GM18951 (cell line): Measurements from ENCODE around the gene CD200.

Experiments used
- POLR2A ChIP-seq: IDR thresholded peaks from 4 replicates; pipeline ENCODE4 v1.6.1; 2011; ENCODE audit warnings: mild to moderate bottlenecking; ENCODE audit not compliant: insufficient read length, insufficient read depth; ENCODE audit errors: extremely low read depth
- in situ Hi-C: fragments of 300-500 bp; cut with MboI; formaldehyde crosslinking; loops from one replicate; pipeline ENCODE4 v1.12.0; 2022; ENCODE audit warnings: low sequenced_read_pairs, mixed read lengths, inconsistent platforms; ENCODE audit not compliant: unreplicated experiment

The CD200 gene

DNA sequence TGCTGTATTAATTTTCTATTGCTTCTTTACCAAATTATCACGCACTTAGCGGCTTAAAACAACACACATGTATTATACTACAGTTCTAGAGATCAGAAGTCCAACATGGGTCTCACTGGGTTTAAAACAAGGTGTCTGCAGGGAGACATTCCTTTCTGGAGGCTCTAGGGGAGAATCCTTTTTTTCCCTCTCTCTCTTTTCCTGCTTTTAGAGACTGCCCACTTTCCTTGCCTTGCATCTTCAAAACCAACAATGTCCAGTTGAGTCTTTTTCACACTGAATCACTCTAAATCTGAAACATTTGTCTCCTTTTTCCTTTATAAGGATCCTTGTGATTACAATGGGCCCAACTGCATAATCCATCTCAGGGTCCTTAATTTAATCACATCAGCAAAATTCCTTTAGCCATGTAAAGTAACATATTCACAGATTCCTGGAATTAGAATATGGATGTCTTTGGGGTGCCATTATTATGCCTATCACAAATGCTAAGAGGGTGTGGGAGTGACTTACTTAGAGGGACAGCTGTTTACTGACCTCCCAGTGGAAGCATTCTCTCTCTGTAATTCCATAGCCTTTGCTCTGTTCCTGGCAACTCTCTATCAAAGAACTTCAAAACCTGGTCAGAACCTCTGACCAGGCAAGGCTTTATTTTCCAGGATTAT lies 21.8 kb downstream of the CD200 start:
- TF ChIP-seq POLR2A = no peak
- in situ Hi-C loops = no loop called here

DNA sequence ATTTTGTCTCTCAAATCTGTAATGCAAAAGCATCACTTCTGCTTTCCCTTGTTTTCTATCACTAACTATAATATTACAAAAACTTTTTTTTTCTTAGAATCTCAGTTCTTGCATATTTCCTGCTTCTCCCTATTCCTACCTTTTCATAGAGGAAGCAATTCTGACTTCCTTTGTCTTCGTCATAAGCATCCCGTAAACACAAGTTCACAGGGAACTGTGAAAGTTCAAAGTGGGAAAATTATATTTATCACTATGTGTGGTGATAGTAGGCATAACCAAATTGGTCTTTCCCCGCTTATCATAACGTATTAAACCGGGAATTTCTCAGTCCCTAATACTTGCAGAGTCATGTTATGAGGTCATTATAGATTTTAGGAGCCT lies 22.3 kb downstream of the CD200 start:
- in situ Hi-C loops = no loop called here
- TF ChIP-seq POLR2A = no peak

DNA sequence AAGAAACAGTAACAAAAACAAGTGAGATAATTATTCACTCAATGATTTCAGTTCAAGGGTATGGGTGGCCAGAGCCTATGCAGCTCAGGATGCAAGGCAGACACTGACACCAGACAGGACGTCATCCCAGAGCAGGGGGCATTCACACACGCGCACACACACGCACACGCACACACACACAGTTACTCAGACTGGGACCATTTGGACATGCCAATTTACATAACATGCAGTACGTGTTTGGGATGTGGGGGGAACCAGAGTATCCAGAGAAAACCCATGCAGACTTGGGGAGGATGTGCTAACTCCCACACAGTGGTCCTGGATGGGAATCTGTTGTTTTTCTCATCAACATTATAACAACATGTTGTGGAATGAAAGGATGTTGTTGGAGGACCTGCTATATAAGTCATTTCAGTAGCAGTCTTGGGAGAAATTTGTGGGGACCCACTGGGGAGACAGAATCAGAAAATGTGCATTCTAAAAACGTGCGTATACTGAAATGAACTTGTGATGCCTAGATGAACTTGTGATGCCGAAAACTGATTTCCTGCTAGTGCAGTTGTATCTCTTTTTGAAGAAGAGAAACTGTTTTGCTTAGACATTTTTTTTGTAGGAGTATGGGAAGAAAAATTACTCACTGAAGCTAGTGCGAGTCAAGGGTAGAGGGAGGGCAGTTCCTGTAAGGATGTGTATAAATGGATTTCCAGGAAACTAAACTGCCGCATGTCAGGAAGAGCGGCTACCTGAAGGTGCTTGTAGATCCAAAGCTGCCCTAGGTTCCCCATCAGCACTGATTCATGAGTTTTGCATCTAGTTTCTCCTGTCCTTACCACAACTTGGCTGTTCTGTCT lies 25.2 kb downstream of the CD200 start:
- in situ Hi-C loops = no loop called here
- TF ChIP-seq POLR2A = no peak

DNA sequence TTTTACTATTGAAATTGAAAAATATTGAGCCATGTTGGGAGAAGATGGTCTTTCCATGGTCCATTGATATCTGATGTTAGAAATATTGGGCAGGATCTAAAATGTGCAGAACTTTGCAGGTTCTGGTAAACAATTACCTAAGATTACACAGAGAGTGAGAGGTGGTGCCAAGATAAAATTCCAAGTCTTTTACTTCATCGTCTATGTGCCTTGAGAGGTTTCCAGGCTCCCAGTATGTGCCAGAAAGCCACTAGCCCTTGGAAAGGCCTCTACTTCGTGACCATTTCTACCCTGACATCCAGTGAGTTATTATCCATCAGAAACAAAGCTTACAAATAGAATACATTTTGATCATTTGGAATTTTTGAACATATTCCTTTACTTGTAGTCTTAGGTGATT lies 27.6 kb downstream of the CD200 start:
- in situ Hi-C loops = no loop called here
- no peak for TF ChIP-seq POLR2A

DNA sequence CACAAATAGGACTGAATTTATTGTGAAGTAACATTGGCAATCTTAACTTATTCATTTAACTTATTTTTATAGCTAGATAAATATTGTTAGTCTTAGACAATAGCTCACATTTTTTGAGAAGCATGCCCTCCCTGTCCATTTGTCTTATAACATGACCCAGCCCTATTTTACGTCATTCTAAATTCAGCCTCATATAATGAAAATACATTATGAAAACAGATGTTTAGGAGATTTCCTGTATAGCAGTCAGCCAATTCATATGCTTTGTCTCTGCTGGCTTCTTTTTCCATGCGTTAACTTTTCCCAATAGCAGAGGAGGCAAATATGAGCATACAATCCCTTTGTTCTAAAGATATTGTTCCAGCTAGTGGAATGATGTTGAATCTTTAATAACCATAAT lies 29.3 kb downstream of the CD200 start:
- TF ChIP-seq POLR2A = no peak
- in situ Hi-C loops = no loop called here

DNA sequence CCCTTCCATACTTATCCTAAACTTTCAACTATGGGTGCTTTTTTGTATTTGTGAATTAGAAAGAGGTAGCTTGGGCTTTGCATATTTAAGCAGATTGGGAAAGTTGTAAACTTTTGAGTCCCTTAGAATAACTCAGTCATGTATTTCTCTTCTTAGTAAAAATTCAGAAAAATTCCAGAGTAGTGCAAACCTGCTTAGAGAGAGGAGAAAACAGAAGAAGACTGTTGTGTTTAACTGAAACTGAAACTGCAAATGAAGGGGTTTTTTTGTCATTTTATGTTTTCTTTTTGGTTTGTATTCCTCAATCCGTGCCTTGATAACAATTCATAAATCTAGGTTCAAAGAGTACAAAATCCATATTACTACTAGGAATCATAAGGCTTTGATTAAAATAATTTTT lies 31.3 kb downstream of the CD200 start:
- in situ Hi-C loops = no loop called here
- no peak for TF ChIP-seq POLR2A

DNA sequence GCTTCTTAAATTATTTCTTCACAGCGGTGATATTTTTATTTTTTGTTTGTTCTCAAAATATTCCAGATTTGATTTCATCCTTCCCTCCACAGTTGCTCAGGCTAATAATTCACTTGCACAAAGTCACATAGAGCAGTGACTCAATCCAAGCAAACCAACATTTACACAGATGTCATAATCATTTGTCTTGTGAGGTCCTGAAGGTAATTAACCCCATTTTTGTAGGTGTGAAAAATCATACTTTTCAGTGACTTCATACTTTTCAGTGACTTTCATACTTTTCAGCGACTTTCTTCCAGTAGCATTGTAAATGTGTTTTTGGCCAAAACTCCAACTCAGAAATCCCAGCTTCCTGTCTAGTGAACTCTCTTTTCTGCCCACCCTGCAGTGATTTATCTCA lies 32.1 kb downstream of the CD200 start:
- in situ Hi-C loops = no loop called here
- TF ChIP-seq POLR2A = no peak

DNA sequence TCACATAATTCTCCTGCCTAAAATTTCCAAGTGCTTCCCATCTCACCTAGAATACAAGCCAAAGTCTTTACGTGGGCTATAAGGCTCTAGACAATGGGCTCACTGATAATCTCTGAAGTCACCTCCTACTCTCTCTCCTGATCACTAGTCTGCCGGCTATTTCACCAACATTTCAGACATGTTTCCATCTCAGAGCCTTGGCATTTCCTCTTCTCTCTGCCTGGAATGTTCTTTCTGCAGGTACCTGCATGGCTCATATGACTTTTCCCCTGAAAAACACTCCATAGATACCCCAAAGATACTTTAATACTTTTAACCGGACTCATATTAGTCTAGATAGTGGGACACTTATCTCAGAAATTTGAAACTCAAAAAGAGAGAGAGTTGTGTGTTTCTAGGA lies 32.7 kb downstream of the CD200 start:
- in situ Hi-C loops = no loop called here
- no peak for TF ChIP-seq POLR2A

DNA sequence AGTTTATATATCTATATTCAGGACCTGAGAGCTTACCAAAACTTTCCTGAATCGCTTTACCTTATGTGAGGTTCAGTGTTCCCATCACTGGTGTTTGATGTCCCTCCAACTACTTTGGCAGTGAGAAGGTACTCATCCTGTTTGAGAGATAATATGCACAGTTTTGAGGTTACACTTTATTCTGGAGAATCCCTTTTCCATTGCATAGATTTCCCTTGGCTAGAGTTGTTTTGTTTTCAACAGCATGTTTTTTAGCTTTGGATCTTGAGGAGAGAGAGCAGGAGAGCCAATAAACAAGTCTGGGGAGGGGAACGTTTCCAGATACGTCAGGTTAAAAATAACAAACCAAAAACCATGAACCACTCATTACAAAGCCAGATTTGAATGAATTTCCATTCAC lies 33.6 kb downstream of the CD200 start:
- in situ Hi-C loops = no loop called here
- TF ChIP-seq POLR2A = no peak

DNA sequence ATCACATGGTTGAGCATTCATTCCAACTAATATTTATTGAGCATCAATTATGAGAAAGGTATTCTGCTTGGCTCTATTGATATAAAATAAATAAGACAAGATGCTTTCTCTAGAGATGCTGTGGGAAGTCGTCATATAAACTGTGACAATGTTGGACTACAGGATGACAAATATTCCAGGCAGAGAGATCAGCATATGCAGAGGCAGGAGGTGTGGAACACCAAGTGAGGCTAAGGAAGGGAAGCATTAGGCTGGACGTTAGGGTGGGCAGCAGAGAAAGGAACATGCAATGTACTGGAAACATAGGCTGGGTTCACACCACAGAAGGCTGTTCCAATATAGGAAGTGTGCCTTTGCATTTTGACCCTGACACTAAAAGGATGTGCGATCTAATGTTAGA lies 38.6 kb downstream of the CD200 start:
- TF ChIP-seq POLR2A = no peak
- in situ Hi-C loops = no loop called here

DNA sequence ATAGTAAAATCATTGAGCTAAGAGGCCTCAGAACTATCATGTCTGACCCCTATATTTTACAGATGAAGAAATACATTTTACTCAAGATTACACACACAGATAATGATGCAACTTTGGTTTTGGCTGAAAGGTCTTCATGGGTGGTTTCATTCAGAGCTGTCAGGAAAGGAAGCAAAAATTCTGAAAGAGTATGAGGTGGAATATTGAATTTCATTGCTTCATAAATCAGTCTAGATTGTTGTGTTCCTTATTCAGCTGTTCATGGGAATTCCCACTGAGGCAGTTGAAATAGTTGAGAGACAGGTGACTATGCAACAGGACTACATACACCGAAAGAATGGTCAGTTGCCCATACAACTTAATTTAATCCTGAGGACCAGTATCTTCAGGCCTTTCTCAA lies 39.4 kb downstream of the CD200 start:
- no peak for TF ChIP-seq POLR2A
- in situ Hi-C loops = no loop called here

DNA sequence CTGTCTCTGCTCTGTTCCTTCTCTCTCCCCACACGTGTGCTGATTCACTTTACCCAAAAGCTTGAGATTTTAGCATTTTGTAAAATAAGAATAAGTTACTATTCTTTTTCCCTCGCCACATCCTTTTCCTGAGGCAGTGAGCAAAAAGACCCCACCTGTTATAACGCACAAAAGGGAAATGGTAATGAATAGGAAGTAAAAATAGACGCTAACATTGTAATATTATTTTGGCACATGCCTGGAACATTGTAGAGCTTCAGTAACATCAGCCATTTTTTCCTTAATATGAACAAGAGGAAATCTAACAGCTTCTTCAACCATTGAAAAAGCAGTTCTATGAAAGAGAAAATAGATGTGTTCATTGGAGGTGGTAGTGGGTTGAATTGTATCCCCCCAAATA lies 40.5 kb downstream of the CD200 start:
- in situ Hi-C loops = no loop called here
- TF ChIP-seq POLR2A = no peak

DNA sequence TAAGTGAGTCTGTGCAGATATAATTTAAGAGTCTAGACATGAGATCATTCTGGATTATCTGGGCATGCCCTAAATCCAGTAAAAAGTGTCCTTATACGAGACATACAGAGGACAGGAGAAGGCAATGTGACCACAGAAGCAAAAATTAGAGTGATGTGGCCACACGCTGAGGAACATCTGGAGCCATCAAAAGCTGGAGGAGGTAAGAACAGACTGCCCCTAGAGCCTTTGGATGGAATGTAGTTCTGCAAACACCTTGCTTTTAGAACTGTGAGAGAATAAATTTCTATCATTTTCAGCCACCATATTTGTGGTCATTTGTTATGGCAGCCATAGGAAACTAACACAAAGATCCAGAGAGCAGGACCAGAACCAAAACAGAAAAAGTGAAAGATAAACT lies 41.0 kb downstream of the CD200 start:
- in situ Hi-C loops = no loop called here
- TF ChIP-seq POLR2A = no peak

DNA sequence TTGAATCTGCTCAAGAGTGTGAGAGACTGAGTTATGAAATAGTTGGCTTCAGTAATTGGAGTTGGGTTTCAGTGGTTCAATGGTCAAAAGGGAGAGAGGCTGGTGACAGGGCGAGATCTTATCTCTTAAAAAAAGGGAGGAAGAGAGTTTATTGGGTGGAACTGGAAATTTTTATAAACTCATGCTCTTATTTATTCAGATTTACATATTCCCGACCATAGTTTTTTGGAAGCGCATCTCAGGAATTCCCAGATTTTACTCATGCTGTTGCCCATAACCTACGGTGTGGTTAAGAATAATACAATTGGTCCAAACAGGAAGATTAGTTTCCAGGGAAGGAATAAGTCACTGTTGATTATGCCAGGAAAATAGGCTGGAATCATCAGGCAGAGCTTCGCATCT lies 41.4 kb downstream of the CD200 start:
- TF ChIP-seq POLR2A = no peak
- in situ Hi-C loops = no loop called here
